RWPE2 (cell line): ENCODE measurements around the gene CPA4.
A peak's percentile ranks its signal among the peaks of the same experiment; 100 is the strongest.

ENCODE experiments used
- ATAC-seq: fragments of 200-7000 bp; cut with Tn5 transposase; 3 replicates; pipeline ENCODE4 v1.9.1; 2021; ENCODE audit warnings: low read depth
- DNase-seq: peaks from one replicate; pipeline ENCODE4 v3.0.0-alpha.2; 2020; ENCODE audit warnings: low spot score
- H3K27ac ChIP-seq: fragments of 450-650 bp; 2 replicates; pipeline ENCODE4 v1.5.1; 2017; ENCODE audit warnings: mild to moderate bottlenecking; ENCODE audit not compliant: poor library complexity, severe bottlenecking
- H3K27me3 ChIP-seq: fragments of 250-450 bp; sonication (Bioruptor Pico); 2 replicates; pipeline ENCODE4 v1.5.1; 2021; ENCODE audit warnings: mild to moderate bottlenecking, moderate library complexity; ENCODE audit not compliant: insufficient read depth, poor library complexity, severe bottlenecking
- H3K36me3 ChIP-seq: fragments of 250-450 bp; sonication (Bioruptor Pico); 2 replicates; pipeline ENCODE4 v1.5.1; 2020; ENCODE audit warnings: low read depth, mild to moderate bottlenecking, moderate library complexity
- H3K4me1 ChIP-seq: fragments of 250-450 bp; sonication (Bioruptor Pico); 2 replicates; pipeline ENCODE4 v1.5.1; 2021; ENCODE audit warnings: mild to moderate bottlenecking, moderate library complexity; ENCODE audit not compliant: insufficient read depth, poor library complexity, severe bottlenecking
- H3K4me3 ChIP-seq: fragments of 250-450 bp; sonication (Bioruptor Pico); 2 replicates; pipeline ENCODE4 v1.5.1; 2021; ENCODE audit warnings: mild to moderate bottlenecking, moderate library complexity; ENCODE audit not compliant: severe bottlenecking
- H3K9me3 ChIP-seq: fragments of 250-450 bp; sonication (Bioruptor Pico); 2 replicates; pipeline ENCODE4 v1.5.1; 2021; ENCODE audit warnings: mild to moderate bottlenecking, moderate library complexity; ENCODE audit not compliant: severe bottlenecking
- CTCF ChIP-seq: fragments of 450-650 bp; IDR thresholded peaks from one replicate; pipeline ENCODE4 v1.5.1; 2017; ENCODE audit warnings: mild to moderate bottlenecking, moderate library complexity; ENCODE audit not compliant: poor library complexity, severe bottlenecking

CPA4 gene

GRCh38 chr7:130371046-130371445, 78.1 kb downstream of the CPA4 start:
- TF ChIP-seq CTCF, result no peak
- no peaks in the 10 kb centered on the region for H3K36me3 ChIP-seq
- H3K27me3 ChIP-seq, result no peaks in the 10 kb centered on the region
- ATAC-seq, result no peak
- H3K4me3 ChIP-seq, result no peak overlapping the region
- H3K4me1 ChIP-seq, result peaks cover 57% of the 10 kb centered on the region
- H3K9me3 ChIP-seq, result no peaks in the 10 kb centered on the region
- DNase-seq, result no peak
- H3K27ac ChIP-seq, result peak overlapping the region; percentile 97

DNA sequence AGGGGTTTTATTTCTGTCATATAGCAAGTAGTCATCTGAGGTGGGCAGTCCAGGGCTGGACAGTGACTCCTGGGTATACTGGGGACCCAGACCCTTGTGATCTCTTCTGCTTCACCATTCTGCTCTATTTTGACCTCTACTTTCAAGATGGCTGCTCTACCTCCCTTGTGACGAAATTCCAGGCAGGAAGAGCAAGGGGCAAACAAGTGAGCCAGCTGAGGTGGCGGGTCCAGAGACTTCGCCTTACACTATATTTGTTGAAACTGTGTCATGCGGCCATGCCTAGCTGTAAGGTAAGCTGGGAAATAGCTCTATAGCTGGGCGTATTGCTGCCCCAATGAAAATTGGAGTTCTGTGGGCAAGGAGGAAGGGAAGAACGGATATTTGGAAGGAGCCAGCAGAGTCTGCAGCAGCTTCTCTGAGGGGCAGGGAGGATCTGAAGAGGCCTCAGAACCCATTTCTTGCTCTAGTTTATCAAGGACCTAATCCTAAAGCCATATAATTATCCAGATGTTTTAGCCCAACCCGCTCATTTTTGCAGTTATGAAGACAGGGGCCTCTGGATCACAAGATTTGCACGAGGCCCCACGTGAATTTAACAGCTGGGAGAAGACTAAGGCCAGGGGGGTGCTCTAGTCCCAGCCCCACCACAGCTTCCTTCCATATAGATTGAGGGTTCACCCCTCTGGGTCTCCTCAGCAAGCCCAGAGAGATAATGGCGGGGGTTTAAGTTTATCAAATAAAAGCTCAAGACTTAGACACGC, 79.6 kb downstream of the CPA4 start:
- Histone ChIP-seq H3K27ac (peak overlapping the region; percentile 97), H3K4me1 (peaks cover 49% of the 10 kb centered on the region)

More for the DNA sequence above, 79.6 kb downstream of the CPA4 start:
- no peak for TF ChIP-seq CTCF
- DNase-seq, result no peak
- H3K36me3 ChIP-seq, result no peaks in the 10 kb centered on the region
- no peaks in the 10 kb centered on the region for H3K9me3 ChIP-seq
- H3K27me3 ChIP-seq, result no peaks in the 10 kb centered on the region
- no peak overlapping the region for H3K4me3 ChIP-seq
- ATAC-seq, result no peak
